HG03025 (cell line): Measurements from ENCODE around the gene FADS2.
A peak's percentile ranks its signal among the peaks of the same experiment; 100 is the strongest.

Source experiments
- ATAC-seq: cut with Tn5 transposase; IDR thresholded peaks from one replicate; pipeline ENCODE4 v1.9.1; 2021; ENCODE audit warnings: mild to moderate bottlenecking, moderate library complexity; ENCODE audit not compliant: unreplicated experiment, low FRiP score

The FADS2 gene

GRCh38 chr11:61883327-61883726 lies 55.2 kb downstream of the FADS2 start:
- no peak for ATAC-seq

GRCh38 chr11:61883947-61884346 lies 55.8 kb downstream of the FADS2 start:
- no peak for ATAC-seq

- no peak for ATAC-seq
Measured at GRCh38 chr11:61885166-61885778, 57.2 kb downstream of the FADS2 start.

- no peak for ATAC-seq
Measured at GRCh38 chr11:61885784-61886580, 57.9 kb downstream of the FADS2 start.

DNA sequence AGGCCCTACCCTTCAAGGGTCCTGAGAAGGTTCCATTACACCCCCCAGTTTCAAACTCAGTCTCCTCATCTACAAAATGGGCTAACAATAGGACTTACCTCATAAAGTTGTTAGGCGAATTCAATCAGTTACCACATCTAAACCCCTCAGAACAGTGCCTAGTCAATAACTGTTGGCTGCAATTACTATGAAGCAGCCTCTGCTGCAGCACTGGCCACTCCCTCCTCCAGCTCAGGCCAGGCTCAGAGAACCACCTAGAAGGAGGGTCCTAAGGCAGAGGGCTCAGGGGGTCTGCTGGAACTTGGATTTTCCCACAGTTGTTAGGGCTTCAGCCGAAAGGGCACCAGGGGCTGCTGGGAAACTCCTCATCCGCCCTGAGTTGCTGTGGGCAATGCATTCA lies 58.5 kb downstream of the FADS2 start:
- no peak for ATAC-seq

- no peak for ATAC-seq
Measured at GRCh38 chr11:61887839-61888494, 59.9 kb downstream of the FADS2 start.

DNA sequence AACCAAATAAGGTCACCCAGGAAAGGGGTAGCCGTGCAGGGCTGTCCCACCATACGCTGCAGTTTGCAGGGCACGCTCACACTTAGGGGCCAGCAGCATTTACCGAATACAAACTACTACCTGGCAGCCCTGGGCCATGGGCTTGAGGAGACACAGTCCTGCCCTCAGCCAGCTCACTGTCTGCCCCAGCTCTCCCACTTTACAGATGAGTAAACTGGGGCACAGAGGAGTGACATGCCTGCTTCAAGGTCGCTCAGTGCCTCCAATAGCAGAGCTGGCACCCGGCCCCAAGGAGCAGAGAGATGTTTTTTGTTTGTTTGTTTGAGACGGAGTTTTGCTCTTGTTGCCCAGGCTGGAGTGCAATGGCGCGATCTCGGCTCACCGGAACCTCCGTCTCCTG lies 60.5 kb downstream of the FADS2 start:
- no peak for ATAC-seq

DNA sequence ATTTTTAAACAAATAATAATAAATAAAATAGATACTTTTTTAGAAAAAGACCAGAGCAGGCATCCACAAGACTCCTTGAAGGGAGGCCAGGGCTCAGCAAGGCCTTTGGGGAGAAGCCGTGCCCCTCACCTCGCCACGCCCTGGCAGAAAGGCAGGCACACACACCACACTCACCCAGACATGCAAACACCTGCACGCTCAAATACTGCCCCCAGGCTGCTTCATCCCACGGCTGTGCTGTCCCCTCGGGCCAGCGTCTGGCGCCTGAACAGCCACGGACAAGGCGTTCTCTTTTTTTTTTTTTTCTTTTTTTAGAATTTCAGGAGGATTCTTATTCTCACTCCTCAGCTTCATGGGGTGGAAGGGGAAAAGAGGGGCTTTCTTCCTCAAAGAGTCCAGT lies 61.7 kb downstream of the FADS2 start:
- no peak for ATAC-seq

DNA sequence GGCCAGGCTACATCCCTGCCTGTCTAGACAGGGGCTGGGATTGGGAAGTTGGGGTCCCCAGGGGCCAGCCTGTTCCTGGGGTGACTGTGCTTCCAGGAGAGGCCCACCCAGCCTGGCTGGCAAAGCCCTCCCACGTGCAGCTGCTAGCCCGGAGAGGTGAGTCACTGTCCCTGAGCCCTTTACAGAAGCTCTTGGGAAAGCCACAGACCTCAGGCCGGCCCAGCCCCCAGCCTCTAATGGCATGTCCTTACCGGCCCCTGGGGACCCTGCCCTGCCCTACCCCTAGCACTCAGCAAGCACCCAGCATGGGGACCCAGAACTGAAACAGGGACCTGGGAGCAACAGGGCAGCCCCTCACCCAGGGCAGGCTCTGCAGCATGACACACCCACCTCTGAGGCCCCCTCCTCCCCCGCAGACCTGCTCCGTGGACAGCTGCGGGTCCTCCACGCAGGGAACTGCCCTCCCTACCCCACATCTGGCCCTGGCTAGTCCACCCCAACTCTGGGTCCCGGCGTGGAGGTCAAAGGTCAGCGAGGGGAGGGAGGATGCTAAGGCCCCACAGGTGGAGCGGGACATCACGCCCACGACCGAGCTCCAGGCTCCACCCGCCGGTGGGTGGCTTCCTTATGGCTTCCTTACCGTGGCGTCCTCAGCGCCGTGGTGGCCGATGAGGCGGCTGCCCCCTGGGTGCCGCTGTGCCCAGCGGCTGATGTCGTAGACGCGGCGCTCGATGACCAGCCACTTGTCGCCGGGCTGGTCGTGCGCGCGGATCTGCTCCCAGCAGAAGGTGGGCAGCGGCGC lies 62.6 kb downstream of the FADS2 start:
- peak; percentile 4 for ATAC-seq

GRCh38 chr11:61891331-61892084 lies 63.4 kb downstream of the FADS2 start, which contains the start of gene FADS3:
FADS3 (minus strand) TSS chr11:61891545; CDS start chr11:61891381, 164 bp downstream.
- ATAC-seq = peak; percentile 51

DNA sequence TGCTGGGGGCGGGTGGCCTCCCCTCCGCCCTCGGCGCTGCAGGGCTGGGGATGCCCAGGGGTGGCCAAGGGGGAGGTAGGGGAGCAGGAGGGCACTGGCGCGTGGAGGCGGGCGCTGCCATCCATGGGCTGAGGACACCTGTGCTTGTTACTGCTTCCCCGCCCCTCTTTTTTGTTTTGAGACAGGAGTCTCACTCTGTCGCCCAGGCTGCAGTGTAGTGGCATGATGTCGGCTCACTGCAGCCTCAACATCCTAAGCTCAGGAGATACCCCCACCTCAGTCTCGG lies 63.9 kb downstream of the FADS2 start:
- ATAC-seq = no peak

GRCh38 chr11:61893981-61894380 lies 65.9 kb downstream of the FADS2 start:
- no peak for ATAC-seq

GRCh38 chr11:61895046-61895717 lies 67.1 kb downstream of the FADS2 start:
- ATAC-seq = no peak

DNA sequence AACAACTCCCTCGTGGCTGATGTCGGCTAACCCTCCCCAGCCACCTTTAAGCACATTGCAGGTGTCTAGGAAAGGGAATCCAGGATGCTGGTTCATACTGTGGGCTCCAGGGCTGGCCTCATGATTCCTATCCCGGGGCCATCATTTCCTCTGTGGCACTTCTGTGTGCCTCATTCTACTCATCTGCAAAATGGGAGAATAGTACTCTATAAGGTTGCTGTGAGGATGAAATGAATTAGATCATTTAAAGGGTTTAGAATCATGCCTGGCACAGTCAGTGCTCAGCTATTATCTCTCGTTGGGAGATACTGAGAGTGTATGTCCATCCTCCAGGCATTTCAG lies 67.6 kb downstream of the FADS2 start:
- no peak for ATAC-seq

DNA sequence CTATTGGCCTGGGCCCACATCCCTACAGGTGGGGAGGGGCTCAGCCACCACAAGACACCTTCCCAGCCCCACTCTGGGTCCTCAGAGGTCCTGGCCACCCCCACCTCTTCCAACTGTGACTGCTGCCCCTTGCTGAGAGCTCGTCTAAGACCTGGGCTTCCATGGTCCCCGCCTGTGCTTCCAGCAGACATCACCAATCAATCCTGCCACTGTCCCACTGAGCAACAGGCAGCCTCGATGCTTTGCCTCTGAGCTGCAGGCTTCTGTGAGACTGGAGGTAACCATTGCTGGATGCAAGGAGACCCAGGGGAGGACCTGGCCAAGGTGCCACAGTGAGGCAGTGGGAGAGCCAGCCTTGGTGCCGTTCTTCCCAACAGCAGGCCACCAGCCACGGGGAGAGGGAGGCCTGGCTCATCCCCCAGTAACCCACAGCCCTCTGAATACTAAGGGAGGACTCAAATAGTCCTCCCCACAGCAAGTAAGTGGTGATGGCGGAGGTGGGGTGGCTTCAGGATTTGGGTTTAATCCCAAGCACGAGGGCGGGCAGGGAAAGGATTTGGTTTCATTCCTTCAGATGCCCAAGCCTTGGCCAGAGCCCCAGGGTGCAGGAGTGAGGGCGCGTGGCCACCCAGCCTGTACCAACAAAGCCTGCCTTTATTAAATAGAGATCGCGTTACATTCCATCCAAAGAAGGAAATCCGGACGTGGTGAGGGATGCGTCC lies 68.7 kb downstream of the FADS2 start:
- no peak for ATAC-seq

GRCh38 chr11:61897387-61898246 lies 69.5 kb downstream of the FADS2 start:
- ATAC-seq = no peak

- no peak for ATAC-seq
Measured at GRCh38 chr11:61898247-61898582, 70.1 kb downstream of the FADS2 start.

DNA sequence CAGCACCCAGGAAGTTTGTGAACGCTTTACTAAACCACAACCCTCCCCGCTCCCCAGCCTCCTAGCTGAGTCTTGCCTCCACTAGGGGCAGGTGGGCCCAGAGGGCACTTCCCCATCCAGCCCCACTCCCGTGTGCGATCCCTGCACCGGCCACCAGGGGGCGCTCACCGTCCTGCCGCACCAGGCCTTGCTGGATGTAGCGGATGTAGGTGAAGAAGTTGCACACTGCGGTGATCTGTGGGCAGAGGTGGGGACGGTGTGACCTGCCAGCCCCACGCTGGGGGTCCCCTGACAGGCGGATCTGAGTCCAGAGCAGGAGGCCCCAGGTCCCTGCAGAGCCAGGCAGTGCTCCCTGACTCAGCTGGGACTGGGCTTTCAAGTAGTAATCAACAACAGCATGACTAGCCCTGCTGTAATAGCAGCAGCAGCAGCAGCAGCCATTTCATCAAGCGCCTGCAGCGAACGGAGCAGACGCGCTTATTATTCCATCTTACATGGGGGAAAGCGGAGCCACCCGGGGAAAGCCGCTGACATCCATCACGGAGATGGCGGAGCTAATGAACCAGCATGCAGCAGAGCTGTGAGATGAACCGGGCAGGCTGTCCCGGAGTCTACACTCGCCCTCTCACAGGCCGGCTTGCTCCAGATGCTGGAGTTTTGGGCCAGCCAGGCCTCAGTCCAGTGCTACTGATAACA lies 71.2 kb downstream of the FADS2 start:
- peak; percentile 46 for ATAC-seq
